ENCODE results near the gene SLC9A3.

DNA sequence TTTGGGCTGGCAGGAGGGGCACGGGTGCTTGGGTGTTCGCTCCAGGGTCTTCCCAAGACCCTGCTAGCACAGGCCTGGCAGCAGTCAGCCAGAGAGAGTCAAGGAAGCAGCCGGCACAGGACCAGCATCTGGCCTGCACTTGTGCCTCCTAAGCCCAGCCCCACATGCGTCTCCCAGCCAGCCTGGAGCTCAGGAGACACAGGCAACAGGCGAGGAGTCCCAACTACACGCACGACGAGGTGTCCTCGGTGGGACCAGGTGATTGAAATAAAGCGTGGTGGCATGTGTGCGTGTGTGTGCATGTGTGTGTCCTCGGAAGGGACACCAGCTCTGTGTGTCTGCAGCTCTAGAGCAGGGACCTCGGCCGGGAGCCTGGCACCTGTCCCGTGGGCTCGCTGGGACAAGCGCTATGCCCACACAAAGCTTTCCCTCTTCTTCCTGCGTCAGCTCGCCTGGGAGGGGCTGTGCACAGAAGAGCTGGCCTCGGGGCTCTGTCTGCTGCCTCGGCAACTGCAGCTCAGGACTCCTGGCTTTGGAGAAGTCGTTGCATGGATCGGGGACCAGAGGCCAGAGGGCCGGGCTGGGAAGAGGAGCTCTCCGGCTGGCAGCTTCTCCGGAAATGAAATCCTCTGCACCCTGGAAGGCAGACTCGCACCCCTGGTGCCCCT is 14.7 kb upstream of the SLC9A3 start:
- TF ChIP-seq, protein P1, sequence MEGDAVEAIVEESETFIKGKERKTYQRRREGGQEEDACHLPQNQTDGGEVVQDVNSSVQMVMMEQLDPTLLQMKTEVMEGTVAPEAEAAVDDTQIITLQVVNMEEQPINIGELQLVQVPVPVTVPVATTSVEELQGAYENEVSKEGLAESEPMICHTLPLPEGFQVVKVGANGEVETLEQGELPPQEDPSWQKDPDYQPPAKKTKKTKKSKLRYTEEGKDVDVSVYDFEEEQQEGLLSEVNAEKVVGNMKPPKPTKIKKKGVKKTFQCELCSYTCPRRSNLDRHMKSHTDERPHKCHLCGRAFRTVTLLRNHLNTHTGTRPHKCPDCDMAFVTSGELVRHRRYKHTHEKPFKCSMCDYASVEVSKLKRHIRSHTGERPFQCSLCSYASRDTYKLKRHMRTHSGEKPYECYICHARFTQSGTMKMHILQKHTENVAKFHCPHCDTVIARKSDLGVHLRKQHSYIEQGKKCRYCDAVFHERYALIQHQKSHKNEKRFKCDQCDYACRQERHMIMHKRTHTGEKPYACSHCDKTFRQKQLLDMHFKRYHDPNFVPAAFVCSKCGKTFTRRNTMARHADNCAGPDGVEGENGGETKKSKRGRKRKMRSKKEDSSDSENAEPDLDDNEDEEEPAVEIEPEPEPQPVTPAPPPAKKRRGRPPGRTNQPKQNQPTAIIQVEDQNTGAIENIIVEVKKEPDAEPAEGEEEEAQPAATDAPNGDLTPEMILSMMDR (IDR thresholded peaks at IDR 0.05 in 2 of 3, conservative IDR thresholded peaks at IDR 0.05 in 1 of 3; ENCODE audit: borderline replicate concordance in 1 of 3, insufficient read depth in 1 of 3, low read depth in 2 of 3, low read length in 2 of 3): no peak
- no peak for TF ChIP-seq POLR2AphosphoS5 (IDR thresholded peaks at IDR 0.05; ENCODE audit: low read depth, low read length)
- TF ChIP-seq, protein P2, sequence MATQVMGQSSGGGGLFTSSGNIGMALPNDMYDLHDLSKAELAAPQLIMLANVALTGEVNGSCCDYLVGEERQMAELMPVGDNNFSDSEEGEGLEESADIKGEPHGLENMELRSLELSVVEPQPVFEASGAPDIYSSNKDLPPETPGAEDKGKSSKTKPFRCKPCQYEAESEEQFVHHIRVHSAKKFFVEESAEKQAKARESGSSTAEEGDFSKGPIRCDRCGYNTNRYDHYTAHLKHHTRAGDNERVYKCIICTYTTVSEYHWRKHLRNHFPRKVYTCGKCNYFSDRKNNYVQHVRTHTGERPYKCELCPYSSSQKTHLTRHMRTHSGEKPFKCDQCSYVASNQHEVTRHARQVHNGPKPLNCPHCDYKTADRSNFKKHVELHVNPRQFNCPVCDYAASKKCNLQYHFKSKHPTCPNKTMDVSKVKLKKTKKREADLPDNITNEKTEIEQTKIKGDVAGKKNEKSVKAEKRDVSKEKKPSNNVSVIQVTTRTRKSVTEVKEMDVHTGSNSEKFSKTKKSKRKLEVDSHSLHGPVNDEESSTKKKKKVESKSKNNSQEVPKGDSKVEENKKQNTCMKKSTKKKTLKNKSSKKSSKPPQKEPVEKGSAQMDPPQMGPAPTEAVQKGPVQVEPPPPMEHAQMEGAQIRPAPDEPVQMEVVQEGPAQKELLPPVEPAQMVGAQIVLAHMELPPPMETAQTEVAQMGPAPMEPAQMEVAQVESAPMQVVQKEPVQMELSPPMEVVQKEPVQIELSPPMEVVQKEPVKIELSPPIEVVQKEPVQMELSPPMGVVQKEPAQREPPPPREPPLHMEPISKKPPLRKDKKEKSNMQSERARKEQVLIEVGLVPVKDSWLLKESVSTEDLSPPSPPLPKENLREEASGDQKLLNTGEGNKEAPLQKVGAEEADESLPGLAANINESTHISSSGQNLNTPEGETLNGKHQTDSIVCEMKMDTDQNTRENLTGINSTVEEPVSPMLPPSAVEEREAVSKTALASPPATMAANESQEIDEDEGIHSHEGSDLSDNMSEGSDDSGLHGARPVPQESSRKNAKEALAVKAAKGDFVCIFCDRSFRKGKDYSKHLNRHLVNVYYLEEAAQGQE (IDR thresholded peaks at IDR 0.05; ENCODE audit: low read depth): no peak
- no peak for TF ChIP-seq EZH2phosphoT487 (IDR thresholded peaks at IDR 0.05; ENCODE audit: borderline replicate concordance)
- TF ChIP-seq, protein P3, sequence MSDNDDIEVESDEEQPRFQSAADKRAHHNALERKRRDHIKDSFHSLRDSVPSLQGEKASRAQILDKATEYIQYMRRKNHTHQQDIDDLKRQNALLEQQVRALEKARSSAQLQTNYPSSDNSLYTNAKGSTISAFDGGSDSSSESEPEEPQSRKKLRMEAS (IDR thresholded peaks at IDR 0.05): no peak
- no peak for TF ChIP-seq POLR2A (IDR thresholded peaks at IDR 0.05; ENCODE audit: borderline replicate concordance, extremely low read depth, insufficient read depth, insufficient read length)
- no peak for TF ChIP-seq SIN3A (IDR thresholded peaks at IDR 0.05; ENCODE audit: low read depth)
- TF ChIP-seq SRF (IDR thresholded peaks at IDR 0.05; ENCODE audit: low read depth): no peak
- no peak for TF ChIP-seq EZH2 (IDR thresholded peaks at IDR 0.05)
